C4-2B (cell line): ENCODE measurements around the gene KLHDC1.

Source experiments
- CTCF ChIP-seq: fragments of 450-650 bp; conservative IDR thresholded peaks from 2 replicates; pipeline ENCODE4 v1.5.1; 2017; ENCODE audit warnings: mild to moderate bottlenecking
- ZFX ChIP-seq: fragments of 450-650 bp; IDR thresholded peaks from 2 replicates; pipeline ENCODE4 v1.6.1; 2017

- TF ChIP-seq CTCF: no peak
- no peak for TF ChIP-seq ZFX
Observed at GRCh38 chr14:49659526-49660455, 33.1 kb upstream of the KLHDC1 start.
